CD4-positive, alpha-beta T cell treated with Interleukin-4 for 1 hour (primary cell): Measurements from ENCODE around the gene SUZ12.
"Not testable (repeated sequence)": the region's sequence is repeated elsewhere in the genome, so short reads cannot be mapped to it uniquely, and the experiment has no call there.

Experiments used
- DNase-seq, 2 donors: peaks; one replicate each; pipeline ENCODE4 v3.0.0-alpha.2; 2020 to 2022

The SUZ12 gene

GRCh38 chr17:31964131-31964530 is 27.3 kb downstream of the SUZ12 start:
- not testable (repeated sequence) for DNase-seq

GRCh38 chr17:31967648-31968047 is 30.8 kb downstream of the SUZ12 start:
- DNase-seq = no peak

GRCh38 chr17:31970416-31970815 is 33.6 kb downstream of the SUZ12 start:
- DNase-seq = not testable (repeated sequence)

GRCh38 chr17:31974269-31975071 is 37.7 kb downstream of the SUZ12 start:
- not testable (repeated sequence) for DNase-seq

GRCh38 chr17:31975391-31975790 is 38.6 kb downstream of the SUZ12 start:
- DNase-seq = not testable (repeated sequence)

- DNase-seq = not testable (repeated sequence)
These were observed 55.0 kb downstream of the SUZ12 start for GRCh38 chr17:31991821-31992220.

GRCh38 chr17:31997005-31997404 is 60.2 kb downstream of the SUZ12 start:
- no peak for DNase-seq

- DNase-seq = peak; percentile 89 to 90
These were observed 70.2 kb downstream of the SUZ12 start, which contains the start of gene LRRC37B for GRCh38 chr17:32006957-32007462. Gene LRRC37B, plus strand, starts transcription at chr17:32007383. Its CDS starts 14,010 bp downstream, at chr17:32021393.

- peak; percentile 22 to 38 for DNase-seq
These were observed 70.9 kb downstream of the SUZ12 start for GRCh38 chr17:32007463-32008298.

GRCh38 chr17:32009262-32009542 is 72.4 kb downstream of the SUZ12 start:
- no peak for DNase-seq

- DNase-seq = no peak
These were observed 73.3 kb downstream of the SUZ12 start for GRCh38 chr17:32010114-32010513.

GRCh38 chr17:32015245-32016013 is 78.6 kb downstream of the SUZ12 start:
- no peak for DNase-seq

- peak in 1 of 2 donors; percentile 19 for DNase-seq
These were observed 79.4 kb downstream of the SUZ12 start for GRCh38 chr17:32016231-32016630.

GRCh38 chr17:32019228-32019627 is 82.4 kb downstream of the SUZ12 start:
- DNase-seq = no peak

- DNase-seq = no peak
These were observed 84.3 kb downstream of the SUZ12 start for GRCh38 chr17:32020943-32021614.

GRCh38 chr17:32021615-32021955 is 84.8 kb downstream of the SUZ12 start:
- DNase-seq = no peak

GRCh38 chr17:32022554-32022953 is 85.7 kb downstream of the SUZ12 start:
- DNase-seq = not testable (repeated sequence)

- not testable (repeated sequence) for DNase-seq
These were observed 90.5 kb downstream of the SUZ12 start for GRCh38 chr17:32027271-32027670.

- DNase-seq = no peak
These were observed 96.4 kb downstream of the SUZ12 start for GRCh38 chr17:32033223-32033622.

- DNase-seq = not testable (repeated sequence)
These were observed 97.0 kb downstream of the SUZ12 start for GRCh38 chr17:32033812-32034211.

GRCh38 chr17:32040246-32040645 is 103.4 kb downstream of the SUZ12 start:
- DNase-seq = not testable (repeated sequence)

- not testable (repeated sequence) for DNase-seq
These were observed 104.6 kb downstream of the SUZ12 start for GRCh38 chr17:32041306-32041875.
